ENCODE results near the gene DNAJC22.

- TF ChIP-seq POLR2A (IDR thresholded peaks at IDR 0.05), result no peak
- TF ChIP-seq, protein P1, sequence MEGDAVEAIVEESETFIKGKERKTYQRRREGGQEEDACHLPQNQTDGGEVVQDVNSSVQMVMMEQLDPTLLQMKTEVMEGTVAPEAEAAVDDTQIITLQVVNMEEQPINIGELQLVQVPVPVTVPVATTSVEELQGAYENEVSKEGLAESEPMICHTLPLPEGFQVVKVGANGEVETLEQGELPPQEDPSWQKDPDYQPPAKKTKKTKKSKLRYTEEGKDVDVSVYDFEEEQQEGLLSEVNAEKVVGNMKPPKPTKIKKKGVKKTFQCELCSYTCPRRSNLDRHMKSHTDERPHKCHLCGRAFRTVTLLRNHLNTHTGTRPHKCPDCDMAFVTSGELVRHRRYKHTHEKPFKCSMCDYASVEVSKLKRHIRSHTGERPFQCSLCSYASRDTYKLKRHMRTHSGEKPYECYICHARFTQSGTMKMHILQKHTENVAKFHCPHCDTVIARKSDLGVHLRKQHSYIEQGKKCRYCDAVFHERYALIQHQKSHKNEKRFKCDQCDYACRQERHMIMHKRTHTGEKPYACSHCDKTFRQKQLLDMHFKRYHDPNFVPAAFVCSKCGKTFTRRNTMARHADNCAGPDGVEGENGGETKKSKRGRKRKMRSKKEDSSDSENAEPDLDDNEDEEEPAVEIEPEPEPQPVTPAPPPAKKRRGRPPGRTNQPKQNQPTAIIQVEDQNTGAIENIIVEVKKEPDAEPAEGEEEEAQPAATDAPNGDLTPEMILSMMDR (IDR thresholded peaks at IDR 0.05), result no peak
Observed at GRCh38 chr12:49364989-49365388, 18.3 kb downstream of the DNAJC22 start.
